ENCODE results near the gene ANO6. TPM values are rescaled to one million over a fixed set of nuclear protein-coding genes. Genes with fewer than 3 reads are reported as not detected.

Gene ANO6
- total and polyA plus RNA-seq, 8 donors = 58.0 to 79.7 (median 66.1) TPM

DNA sequence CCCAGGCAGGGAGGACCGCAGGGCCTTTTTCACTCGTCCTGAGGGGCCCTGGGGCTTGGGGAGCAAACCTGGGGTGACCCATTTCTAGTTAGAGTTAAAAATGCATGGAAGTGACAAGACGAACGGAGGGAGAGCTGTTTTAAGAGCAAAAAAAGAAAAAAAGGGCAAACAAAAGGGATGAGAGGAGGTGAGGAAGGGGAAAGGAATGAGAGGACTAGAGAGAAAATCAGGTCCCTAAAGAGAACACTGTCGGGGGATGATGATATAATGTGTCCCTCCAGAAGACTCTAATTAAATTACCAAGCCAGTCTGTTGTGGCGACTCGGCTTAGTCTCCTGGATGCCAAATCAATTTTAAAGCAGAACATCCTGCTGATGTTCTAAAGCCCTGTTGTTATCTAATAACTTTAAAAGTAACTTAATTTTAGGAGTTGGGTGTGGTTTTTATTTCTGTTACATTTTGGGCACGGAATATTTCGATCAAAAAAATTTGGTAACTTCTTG is 1.1 kb downstream of the ANO6 start:
- intact Hi-C loops (cut with DNase I) = loop anchor here in 1 of 2 donors (10.0 kb wide), 1 partner anchor 168 kb away; no protein-coding TSS in a partner anchor
- Histone ChIP-seq H3K4me1 (peaks cover 5 to 49% of the 10 kb centered on the region in 2 donors), H3K9me3 (no peaks in the 10 kb centered on the region), H3K36me3 (no peaks in the 10 kb centered on the region), H3K4me3 (peak overlapping the region; percentile 69 to 92), H3K27me3 (no peaks in the 10 kb centered on the region), H3K27ac (peak overlapping the region; percentile 96 to 98)
- ATAC-seq (no peak), DNase-seq (no peak)
- TF ChIP-seq, protein P1, sequence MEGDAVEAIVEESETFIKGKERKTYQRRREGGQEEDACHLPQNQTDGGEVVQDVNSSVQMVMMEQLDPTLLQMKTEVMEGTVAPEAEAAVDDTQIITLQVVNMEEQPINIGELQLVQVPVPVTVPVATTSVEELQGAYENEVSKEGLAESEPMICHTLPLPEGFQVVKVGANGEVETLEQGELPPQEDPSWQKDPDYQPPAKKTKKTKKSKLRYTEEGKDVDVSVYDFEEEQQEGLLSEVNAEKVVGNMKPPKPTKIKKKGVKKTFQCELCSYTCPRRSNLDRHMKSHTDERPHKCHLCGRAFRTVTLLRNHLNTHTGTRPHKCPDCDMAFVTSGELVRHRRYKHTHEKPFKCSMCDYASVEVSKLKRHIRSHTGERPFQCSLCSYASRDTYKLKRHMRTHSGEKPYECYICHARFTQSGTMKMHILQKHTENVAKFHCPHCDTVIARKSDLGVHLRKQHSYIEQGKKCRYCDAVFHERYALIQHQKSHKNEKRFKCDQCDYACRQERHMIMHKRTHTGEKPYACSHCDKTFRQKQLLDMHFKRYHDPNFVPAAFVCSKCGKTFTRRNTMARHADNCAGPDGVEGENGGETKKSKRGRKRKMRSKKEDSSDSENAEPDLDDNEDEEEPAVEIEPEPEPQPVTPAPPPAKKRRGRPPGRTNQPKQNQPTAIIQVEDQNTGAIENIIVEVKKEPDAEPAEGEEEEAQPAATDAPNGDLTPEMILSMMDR (IDR thresholded peaks at IDR 0.05) = no peak

DNA sequence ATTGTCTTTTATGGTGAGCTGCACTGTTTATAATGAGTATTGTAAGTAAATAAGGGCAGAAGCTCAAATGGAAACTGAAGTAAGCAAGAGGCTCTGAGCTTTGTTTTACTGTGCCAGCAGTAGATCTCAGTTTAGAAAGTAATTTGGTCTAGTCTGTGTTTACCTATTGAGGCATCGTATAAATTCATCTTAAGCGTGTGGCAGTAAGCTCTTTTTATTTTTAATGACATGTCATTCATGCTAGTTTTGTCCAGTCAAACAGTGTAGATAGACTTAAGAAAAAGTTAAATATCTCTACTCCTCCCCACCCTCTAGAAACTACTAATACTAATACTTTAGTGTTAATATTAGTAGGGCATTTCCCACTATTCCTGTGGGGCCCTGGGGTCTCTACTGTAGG is 2.0 kb downstream of the ANO6 start:
- H3K4me1 ChIP-seq = peaks cover 5 to 50% of the 10 kb centered on the region in 2 donors
- intact Hi-C loops (cut with DNase I) = loop anchor here in 1 of 2 donors (10.0 kb wide), 1 partner anchor 167 kb away; no protein-coding TSS in a partner anchor
- ATAC-seq (no peak), DNase-seq (no peak)
- no peaks in the 10 kb centered on the region for H3K27me3 ChIP-seq
- peak overlapping the region; percentile 96 to 98 for H3K27ac ChIP-seq
- H3K4me3 ChIP-seq = peak overlapping the region; percentile 69 to 92
- H3K36me3 ChIP-seq = no peaks in the 10 kb centered on the region
- TF ChIP-seq, protein P1 (IDR thresholded peaks at IDR 0.05) = no peak
- no peaks in the 10 kb centered on the region for H3K9me3 ChIP-seq

DNA sequence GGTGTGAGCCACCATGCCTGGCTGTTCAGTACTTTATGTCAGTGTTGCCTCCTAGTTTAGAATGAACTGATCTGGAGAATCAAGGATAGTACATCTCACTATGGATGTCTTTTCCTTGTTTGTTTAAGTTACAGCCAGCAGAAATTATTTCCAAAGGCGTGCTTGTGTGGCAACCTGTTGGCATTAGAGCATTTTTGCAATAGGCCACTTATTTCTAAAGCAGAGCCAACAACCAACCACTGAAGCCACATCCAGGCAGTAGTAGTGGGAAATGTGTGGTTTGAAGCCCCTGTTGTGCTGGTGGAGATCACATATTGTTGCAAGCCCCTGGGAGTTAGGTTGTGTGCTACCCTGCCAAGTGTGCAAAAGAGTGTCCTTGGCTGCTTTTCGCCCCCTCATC is 3.7 kb downstream of the ANO6 start:
- H3K27ac ChIP-seq = no peak overlapping the region
- ATAC-seq (no peak), DNase-seq (no peak)
- no peaks in the 10 kb centered on the region for H3K36me3 ChIP-seq
- no peaks in the 10 kb centered on the region for H3K27me3 ChIP-seq
- no peak overlapping the region for H3K4me3 ChIP-seq
- no peaks in the 10 kb centered on the region for H3K9me3 ChIP-seq
- TF ChIP-seq, protein P1 (IDR thresholded peaks at IDR 0.05) = no peak
- intact Hi-C loops (cut with DNase I) = loop anchor here in 1 of 2 donors (10.0 kb wide), 1 partner anchor 165 kb away; no protein-coding TSS in a partner anchor
- H3K4me1 ChIP-seq = peaks cover 5 to 63% of the 10 kb centered on the region in 2 donors

DNA sequence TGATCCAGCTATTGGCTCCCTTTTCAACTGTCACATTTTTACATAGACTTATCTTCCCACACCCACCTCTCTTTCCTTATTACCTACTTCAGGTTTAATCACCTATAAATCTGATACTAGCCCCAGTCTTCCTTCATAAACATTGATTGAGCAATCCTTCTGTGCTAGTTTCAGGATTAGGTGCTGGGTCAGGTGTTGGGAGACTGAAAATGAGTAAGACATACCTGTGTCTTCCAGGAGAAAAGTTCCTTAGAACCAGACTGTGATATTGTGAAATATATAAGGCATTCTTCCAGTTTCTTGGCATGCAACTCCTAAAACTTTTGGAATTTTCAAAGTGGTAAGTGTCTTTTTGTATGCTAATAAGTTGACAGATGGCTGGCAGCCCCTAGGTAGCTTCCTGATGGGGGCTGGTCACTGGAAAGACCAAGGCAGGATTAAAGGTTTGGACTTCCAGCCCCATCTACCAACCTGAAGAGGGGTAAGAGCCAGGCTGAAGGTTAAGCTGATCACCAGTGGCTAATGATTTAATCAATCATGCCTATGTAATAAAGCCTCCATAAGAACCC is 4.6 kb downstream of the ANO6 start:
- TF ChIP-seq, protein P1 (IDR thresholded peaks at IDR 0.05) = no peak
- Histone ChIP-seq H3K36me3 (no peaks in the 10 kb centered on the region), H3K9me3 (no peaks in the 10 kb centered on the region), H3K27ac (no peak overlapping the region), H3K4me1 (peaks cover 5 to 59% of the 10 kb centered on the region in 2 donors), H3K27me3 (no peaks in the 10 kb centered on the region), H3K4me3 (no peak overlapping the region)
- DNase-seq (no peak), ATAC-seq (no peak)
- intact Hi-C loops (cut with DNase I) = no loop called here

DNA sequence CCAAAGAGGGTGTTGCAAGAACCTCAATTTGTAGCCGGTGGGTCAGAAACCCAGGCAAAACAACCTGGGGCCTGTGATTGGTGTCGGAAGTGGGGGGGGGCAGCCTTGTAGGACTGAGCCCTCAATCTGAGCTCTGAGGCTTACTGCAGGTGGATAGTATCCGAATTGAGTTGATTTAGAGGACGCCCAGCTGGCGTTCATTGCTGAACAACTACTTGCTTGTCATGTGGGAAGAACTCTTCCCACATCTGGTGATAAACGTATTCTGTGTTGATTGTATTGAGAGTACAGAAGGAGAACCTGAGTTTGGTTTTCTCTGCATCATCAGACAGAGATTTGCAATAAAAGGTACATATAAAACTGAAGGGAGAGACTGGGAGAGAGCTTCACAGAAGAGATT is 5.1 kb downstream of the ANO6 start:
- Histone ChIP-seq H3K27me3 (no peaks in the 10 kb centered on the region), H3K9me3 (no peaks in the 10 kb centered on the region), H3K27ac (no peak overlapping the region), H3K4me1 (peaks cover 5 to 59% of the 10 kb centered on the region in 2 donors), H3K36me3 (no peaks in the 10 kb centered on the region), H3K4me3 (no peak overlapping the region)
- intact Hi-C loops (cut with DNase I) = no loop called here
- TF ChIP-seq, protein P1 (IDR thresholded peaks at IDR 0.05) = no peak
- DNase-seq (no peak), ATAC-seq (no peak)
